HG02571 (cell line): Measurements from ENCODE around the gene SMCO2.

Experiments used
- ATAC-seq: cut with Tn5 transposase; IDR thresholded peaks from one replicate; pipeline ENCODE4 v1.9.1; 2021; ENCODE audit warnings: mild to moderate bottlenecking, moderate library complexity; ENCODE audit not compliant: unreplicated experiment

The SMCO2 gene

DNA sequence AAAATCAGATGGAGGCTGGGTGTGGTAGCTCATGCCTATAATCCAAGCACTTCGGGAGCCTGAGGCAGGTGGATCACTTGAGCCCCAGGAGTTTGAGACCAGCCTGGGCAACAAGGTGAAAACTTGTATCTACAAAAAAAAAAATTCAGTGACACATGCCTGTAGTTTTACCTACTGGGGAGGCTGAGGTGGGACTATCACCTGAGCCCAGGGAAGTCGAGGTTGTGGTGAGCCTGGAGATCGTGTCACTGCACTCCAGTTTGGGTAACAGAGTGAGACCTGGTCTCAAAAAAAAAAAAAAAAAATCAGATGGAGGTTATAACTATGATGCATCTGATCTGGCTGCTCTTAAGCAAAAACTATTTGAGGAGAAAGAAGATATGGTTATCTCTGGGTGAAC lies 50.9 kb downstream of the SMCO2 start:
- ATAC-seq = no peak

DNA sequence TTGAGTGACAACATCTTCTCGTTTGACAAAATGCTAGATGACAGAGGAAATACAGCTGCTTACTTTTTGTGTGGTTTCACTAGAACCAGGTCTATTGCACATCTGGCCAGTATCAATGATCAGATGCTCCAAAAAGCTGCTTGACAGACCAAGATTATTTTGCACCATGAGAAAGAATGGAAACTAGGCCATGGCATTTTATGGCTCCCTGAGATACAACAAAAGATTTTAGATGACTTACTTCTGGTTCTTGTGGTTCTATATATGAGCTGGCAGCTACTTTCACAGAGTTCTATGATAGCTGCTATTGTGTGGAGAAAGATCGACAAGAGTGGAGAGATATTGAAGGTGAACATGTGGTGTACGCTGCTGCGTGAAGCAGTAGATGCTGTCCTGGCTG lies 51.6 kb downstream of the SMCO2 start:
- no peak for ATAC-seq

DNA sequence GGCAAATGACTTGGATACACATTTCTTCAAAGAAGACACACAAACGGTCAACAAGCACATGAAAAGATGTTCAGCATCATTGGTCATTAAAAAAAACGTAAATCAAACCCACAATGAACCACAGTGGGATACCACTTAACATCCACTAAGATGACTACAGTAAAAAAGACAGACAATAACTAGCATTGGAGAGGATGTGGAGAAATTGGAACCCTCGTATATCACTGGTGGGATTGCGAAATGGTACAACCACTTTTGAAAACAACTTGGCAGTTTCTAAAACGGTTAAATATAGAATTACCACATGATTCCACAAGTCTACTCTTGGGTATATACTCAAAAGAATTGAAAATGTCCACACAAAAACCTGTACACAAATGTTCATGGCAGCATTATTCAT lies 52.2 kb downstream of the SMCO2 start:
- no peak for ATAC-seq

DNA sequence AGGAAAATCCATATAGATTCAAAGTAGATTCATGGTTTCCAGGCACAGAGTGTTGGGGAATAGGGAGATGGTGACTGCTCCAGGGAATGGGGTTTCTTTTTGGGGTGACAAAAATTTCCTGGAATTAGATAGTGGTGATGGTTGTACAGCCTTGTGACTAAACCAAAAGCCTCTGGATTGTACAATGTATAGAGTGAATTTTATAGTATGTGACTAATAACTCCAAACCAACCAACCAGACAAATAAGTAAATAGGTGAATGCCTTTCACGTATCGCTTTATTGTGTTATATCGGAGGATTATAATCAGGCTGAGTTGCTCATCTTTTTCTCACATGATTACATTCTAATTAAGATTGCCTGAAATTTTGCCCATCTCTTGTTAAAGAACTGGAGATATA lies 52.8 kb downstream of the SMCO2 start:
- no peak for ATAC-seq

DNA sequence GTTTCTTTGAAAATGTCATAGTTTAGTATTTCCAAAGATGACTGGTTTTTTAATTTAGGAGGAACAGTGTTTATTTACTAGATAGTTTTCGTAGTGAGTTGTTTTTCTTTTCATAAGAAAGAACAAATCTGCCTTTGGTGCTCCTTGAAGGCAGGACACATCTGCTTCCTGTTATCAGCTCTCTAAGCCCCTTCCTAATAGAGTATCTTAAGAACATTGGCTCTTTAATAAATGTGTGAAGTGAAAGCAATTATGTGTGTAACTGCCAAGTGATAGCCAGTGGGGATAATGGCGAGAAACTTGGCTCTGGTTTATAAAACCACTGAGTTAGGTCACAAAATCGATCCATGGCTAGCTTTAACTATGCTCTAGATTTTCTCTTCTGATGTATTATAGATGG lies 54.0 kb downstream of the SMCO2 start:
- no peak for ATAC-seq

DNA sequence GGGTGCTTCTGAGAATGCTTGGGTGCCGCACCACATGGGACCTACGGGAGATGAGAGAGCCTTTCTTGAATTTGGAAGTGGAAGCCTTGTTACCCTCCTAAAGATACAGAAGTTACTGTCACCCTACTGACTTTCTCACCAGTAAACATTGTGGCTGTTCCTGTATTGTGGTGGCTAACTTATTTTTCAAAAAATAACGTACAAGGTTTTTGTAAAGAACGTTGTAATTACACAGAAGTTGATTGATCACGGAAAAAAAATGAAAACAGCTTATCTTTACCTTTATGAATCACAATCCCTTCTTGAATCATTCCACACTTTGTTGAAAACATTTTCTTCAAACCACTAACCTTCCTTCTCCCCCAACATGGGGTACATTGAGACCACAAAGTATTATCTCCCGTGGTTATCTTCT lies 55.5 kb downstream of the SMCO2 start:
- no peak for ATAC-seq

DNA sequence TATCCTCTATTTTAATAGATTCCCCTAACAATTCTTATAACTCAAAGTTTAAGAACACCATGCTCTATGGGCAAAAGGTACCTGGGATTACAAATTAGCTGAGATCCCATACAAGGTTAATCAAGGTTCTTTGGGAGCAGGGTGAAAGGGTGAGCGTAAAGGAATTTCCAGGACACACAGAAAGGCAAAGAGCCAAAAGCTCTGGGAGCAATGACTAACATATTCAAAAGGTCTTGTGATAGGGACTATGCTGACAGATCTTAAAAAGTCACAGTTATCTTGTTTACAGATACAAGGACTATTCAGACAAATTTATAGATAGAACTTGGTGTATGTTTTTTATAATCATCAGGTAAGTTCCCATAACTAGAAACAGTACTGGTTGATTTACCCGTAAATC lies 58.0 kb downstream of the SMCO2 start:
- no peak for ATAC-seq

DNA sequence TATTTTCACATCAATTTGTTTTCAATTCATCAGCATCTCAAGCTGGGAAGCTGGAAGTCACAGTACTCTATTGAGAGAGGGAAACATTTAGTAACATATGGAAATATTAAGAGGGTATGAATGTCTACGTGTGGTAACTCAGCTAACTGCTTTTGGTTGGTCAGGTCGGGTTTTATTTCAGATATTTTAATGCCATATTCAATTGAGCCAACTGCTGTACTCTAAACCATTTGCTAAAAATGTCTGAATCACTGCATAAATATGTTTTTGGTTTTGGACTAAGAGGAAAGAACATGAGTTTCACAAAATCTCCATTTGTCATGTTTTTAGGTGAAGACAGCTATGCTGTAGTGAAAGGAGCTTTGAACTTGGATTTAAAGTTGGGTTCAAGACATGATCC lies 58.6 kb downstream of the SMCO2 start:
- ATAC-seq = no peak

DNA sequence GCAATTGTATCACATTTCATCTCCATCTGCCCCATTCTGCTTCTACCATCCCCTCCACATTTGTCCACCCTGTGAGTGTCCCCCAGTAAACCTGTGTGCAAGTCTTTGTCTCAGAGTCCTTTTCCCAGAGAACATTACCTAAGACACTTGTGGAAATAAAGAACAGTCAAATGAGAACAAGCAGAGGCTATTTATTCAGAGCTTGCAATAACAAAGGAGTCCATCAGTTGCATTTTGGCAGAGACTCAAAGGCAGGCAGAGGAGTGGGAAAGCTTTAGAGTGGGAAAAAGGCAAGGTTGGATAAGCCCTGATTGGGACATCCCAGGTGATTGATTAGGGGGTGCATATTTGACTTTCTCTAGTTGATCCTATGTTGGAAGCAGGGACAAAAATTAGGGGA lies 59.2 kb downstream of the SMCO2 start:
- no peak for ATAC-seq

DNA sequence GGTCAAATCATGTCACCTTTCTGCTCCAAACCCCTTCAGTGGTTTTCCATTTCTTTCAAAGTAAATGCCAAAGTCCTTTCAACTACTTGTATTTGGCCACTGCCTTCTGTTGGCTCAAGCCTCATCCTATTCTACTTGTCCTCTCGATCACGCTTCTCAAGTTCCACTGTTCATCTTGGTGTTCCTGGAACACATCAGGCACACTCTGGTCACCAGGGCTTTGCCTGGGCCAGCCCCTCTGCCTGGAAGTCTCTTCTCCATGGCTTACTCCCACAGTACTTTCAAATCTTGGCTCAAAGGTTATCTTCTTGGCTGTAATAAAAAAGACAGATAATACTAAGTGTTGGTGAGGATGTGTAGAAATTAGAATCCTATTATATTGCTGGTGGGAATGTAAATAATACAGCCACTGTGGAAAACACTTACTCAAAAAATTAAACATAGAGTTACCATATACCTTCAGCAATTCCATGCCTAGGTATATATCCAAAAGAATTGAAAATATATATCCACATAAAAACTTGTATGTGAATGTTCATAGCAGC lies 60.2 kb downstream of the SMCO2 start:
- ATAC-seq = no peak

DNA sequence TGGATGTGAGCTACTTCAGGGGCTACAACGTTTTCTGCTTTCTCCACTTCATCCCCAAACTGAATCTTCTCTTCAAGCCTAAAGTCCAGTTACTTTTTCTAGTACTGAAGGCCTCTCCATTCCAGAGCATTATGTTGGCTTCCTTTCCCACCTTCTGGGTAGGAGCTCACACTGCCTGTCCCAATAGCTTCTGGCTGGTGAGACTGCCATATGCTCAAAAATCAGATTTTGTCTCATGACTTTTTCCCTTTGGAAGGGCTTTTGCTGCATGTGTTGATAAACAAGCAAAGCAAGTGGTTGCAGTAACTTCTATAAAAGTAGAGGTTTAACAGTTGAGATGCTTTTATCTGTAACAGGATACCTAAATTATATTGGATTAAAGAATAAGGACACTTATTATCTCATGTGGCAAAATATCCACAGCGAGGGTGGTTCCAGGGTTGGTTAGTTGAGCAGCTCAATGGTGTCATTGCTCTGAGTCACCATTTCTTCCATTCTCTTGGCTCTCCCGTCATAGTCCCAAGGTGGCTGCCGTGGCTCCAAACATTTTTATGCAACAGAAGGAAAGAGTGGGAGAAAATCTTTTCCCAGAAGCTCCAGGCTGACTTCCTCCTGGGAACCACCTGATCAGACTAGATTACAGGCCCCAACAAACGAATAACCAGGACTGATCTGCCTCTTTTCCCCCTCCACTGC lies 62.3 kb downstream of the SMCO2 start:
- ATAC-seq = no peak

DNA sequence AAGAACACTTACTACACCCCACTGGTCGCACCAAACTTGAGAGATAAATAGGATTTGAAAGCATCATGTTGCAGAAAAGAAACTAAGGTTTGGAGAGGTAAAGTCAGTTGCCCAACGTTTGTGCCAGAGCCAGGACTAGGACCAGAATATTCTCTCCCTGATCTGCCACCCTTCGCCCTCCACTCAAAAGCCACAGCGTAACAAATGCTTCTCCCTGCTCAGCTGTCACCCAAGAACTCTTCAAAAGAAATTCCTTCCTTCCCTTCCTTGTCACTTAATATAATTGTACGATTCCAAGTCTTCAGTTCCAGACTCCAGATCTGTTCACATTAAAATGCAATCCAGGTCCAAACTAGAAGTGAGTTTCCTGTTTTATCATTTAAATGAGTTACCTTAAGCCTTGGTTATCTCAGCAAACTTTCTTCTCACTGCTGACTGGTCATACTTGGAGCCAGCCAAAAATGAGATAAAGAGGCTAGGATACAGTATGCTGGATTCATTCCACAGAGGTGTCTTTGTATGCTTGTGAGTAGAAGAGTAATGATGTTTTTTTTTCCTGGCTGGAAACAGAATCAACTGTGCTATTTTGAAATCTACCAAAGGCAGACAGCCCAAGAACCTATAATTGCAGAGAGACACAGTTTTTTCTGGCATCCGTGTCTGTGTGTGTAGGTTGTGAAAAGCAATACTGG lies 64.6 kb downstream of the SMCO2 start:
- no peak for ATAC-seq

DNA sequence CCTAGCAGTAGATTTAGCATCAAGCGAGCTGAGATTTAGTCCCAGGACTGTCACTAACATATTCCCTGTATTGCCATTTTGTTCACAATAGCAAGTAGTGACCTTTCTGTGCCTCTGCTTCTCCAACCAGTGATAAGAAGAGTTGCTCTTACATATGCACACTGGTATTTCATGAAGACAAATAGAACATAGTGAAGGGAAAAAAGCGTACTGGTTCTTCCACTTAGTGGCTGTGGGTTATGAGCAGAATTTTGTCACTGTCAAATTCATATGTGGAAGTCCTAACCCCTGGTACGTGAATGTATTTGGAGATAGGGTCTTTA lies 65.1 kb downstream of the SMCO2 start:
- no peak for ATAC-seq

DNA sequence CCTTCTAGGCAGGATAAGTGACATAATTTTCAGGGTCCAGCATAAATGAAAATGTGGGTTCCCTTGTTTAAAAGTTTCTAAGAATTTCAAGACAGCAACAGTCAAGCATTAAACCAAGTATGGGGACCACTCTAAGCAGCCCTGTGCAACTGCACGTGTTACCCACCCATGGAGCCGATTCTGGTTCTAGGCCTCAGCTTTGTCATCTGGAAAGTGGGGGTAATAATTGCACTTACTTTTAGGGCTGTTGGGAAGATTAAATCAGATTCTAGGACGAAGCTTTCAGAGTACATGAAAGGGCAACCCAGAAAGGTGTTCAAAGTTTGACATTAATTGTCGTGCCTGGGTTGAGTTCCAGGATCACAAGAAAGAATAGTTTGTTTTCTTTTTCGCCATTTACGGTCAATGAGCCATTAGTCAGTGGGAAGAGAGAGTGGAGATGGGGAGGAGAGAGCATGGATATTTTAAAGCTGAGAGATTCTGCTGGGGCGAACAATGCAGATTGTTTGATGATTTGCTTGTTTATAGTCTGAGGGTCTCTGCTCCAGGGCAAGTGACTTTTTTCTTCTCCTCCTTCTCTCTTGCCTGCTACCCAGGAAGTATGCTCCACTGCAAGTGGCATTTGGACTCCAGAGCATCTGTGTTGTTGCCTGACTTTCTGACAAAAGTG lies 66.8 kb downstream of the SMCO2 start:
- no peak for ATAC-seq

DNA sequence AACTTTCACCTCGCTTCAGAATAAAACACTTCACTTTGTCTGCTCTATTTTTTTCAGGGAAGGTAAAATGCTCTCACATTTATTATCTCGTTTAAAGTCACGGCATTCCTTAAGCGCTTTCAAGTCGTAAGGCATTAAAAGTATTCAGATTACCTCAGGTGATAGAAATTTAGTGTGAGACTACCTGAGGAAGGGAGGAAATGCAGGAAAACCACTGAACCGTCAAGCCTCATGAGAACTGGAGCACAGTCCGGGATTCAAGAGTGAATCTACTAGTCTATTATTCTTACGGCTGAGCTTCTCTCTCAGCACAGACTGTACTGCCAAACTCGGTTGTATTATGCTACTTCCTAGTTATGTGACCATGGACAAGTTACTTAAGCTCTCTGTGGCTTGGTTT lies 69.1 kb downstream of the SMCO2 start:
- no peak for ATAC-seq

DNA sequence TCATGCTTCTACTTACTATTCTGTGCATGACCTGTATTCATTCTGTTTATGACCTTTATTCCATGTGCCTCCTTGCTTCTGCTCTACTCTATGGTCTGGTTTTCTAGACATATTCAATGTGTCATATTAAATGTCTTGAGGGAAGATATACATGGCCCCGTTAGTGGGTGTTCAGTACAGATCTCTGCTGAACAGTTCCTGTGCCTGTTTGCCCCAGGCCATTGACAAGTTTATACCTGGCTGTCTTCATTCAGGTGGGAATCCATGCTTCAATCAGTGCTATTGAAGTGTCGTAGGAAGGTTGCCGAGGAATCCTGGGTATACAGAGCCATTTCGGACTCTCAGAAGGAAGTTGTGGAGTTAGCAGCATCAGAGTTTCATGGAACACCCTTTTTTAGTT lies 70.1 kb downstream of the SMCO2 start:
- no peak for ATAC-seq

DNA sequence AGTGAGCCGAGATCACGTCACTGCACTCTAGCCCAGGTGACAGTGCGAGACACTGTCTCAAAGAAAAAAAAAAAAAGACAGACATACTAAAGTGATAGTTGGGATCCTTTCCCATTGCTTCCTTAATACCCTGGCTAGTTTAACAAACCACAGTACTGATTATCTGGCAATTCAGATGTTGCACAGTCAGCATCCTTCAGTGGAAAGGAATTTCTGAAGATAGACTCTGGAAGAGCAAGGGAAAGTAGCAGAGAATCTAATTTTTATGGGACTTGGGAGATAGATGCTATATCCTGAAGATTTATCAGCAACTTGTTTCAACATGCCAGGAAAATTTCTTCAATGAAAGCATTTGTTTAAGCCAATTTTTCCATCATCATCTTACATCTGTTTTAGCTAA lies 71.0 kb downstream of the SMCO2 start:
- no peak for ATAC-seq

DNA sequence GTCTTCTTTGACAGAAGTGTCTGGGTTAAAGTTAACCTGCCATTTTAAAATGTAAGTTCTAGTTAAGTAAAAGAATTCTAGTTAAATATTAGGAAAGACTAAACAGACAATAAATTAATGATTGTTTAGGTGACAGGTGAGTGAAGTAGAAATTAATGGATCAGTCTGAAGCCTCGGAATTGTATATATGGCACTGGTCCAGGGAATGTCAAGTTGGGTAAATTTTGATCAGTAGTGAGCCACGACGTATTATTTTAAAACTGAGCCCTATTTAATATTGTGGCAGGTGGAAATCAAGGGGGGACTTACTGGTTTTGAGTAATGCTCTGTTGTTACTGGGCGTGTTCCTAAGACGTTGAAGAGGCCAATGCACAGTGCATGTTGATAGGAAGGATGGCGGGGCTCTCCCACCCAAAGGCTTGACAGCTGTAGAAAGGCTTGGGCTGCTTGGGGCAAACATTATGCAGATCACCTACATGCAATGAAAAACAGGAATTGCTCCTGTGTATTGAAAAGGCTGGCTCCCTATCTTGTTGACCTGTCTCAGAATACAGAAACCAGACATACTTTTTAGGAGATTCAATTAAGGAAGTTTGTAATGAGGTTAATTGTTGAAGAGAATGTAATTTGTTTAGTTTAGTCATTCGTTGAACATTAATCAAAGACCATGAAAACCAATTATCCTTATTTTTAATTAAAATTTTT lies 71.6 kb downstream of the SMCO2 start:
- ATAC-seq = no peak

DNA sequence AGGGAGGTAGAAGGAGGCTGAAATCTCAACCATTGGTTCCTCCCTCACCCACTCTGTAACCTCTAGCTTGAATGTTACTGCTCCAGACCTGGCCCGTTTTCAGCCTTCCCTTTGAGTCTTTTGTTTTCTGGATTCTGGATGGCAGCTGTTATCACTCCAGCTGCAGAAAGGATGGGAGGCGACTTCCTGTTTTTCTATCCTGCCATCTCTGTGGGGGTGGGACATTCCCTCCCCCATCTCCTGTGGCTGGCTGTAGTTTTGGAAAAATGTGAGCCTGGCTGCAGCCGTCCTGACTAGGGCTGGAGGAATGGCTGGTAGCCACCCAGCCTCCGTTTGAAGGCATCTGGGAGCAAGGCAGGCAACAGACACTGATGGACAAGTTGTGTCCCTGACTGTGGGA lies 74.5 kb downstream of the SMCO2 start:
- ATAC-seq = no peak

DNA sequence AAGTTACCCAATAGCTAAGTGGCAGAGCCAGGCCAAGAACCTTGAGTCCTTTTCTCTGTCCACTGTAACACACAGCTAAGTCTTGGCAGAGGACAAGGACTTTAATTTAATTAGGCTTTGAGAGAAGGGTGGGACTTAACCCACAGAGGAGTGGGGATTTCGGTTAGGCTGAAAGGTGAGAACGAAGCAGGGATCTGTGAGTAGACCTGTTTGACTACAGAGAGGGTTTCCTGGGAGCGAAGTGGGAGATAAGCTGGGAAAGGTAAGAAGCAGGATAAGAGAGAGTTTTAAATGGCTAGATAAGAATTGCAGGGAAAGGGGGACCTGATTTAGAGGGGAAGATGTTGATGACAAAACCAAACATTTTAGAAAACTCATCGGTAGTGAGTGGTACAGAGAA lies 75.4 kb downstream of the SMCO2 start:
- no peak for ATAC-seq

DNA sequence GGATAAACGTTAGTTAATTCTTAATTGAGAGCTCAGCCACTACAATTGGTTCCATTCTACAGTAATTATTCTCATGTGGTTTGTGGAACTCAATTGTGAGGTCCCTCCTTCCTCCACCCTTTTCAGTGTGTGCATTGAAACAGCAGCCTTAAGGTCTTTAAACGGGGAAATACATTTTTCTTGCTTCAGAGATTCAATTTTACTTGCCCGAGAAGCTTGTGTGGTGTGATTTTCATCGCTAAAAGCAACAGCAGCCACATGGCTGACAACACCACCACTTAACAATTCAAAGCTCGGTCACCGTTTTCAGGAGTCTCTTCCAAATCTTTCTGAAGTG lies 76.7 kb downstream of the SMCO2 start:
- ATAC-seq = no peak
